Inferior parietal cortex (tissue), 1 donor: Measurements from ENCODE around the gene MARCKSL1.
A peak's percentile ranks its signal among the peaks of the same experiment; 100 is the strongest.

Experiments
- DNase-seq: peaks from one replicate; pipeline ENCODE4 v3.0.0-alpha.2; 2016; ENCODE audit errors: extremely low spot score

The MARCKSL1 gene

GRCh38 chr1:32352831-32353383 is 16.9 kb upstream of the MARCKSL1 start:
- DNase-seq: no peak

DNA sequence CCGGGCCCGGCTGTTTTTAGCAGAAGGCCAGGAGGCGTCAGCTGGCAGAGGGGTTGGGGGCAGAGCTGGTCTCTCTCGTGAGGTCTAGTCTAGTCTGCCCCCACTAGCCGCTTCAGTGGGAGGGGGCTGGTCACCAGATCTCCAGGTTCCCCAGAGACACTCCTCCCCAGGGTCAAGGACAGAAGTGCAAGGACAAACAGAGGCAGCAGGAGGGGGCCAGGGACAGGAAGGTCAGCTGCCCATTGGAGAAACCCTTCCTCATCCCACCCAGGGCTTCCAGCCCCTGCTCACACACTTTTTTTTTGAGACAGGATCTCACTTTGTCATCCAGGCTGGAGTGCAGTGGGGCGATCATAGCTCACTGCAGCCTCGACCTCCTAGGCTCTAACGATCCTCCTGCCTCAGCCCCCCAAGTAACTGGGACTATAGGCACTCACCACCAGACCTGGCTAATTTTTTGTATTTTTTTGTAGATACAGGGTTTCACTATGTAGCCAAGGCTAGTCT is 16.3 kb upstream of the MARCKSL1 start:
- no peak for DNase-seq

GRCh38 chr1:32351399-32352238 is 15.6 kb upstream of the MARCKSL1 start:
- peak; percentile 82 for DNase-seq

DNA sequence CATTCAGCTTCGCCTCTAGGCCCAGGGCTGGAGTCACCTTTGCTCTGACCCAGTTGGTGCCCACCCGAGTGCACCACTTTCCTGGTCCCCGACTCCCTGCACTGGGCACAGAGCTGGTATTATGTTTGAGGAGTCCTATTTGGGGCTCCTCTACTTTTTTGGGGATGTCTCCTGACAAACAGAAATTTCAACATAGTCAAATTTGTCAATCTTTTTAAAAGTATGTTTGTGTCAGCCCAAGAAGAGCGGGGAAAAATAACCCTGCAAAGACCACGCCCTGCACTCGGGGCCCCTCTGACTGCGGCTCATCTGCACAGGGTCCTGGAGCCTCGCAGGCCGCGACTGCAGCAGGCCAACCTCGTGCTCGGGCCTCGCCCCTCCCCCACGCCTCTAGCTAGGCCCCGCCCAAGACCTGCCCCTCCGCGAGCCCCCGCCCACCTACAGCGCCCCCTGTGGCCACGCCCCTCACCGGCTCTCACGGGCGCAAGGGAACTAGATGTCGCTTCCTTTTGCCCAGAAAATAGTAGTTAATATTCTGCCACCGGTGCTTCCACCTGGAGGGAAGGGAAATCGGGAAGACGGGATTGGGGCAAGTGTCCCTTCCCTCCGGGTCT is 14.9 kb upstream of the MARCKSL1 start:
- DNase-seq: no peak

DNA sequence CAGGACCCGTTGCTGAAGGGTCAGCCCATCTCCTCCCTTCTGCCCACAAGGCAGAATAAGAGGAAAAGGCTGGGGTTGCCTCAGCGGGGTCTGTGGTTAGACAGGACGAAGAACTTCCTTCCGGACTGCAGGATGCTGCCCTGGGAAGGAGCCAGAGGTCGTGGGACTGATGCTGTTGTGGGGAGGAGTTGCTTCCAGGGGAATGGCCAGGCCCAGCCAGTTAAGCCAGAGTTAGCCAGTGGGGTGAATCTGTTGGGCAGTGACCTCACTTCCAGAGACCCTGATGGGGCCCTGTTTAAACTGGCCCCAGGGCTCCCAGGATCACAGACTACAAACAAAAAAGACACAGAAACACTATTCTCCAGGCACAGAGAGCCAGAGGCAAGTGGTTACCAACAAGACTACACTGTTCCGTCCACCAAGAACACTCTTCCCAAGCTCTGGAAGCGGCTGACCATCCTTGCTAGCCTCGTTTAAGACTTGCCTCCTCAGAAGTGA is 13.2 kb upstream of the MARCKSL1 start:
- no peak for DNase-seq

DNA sequence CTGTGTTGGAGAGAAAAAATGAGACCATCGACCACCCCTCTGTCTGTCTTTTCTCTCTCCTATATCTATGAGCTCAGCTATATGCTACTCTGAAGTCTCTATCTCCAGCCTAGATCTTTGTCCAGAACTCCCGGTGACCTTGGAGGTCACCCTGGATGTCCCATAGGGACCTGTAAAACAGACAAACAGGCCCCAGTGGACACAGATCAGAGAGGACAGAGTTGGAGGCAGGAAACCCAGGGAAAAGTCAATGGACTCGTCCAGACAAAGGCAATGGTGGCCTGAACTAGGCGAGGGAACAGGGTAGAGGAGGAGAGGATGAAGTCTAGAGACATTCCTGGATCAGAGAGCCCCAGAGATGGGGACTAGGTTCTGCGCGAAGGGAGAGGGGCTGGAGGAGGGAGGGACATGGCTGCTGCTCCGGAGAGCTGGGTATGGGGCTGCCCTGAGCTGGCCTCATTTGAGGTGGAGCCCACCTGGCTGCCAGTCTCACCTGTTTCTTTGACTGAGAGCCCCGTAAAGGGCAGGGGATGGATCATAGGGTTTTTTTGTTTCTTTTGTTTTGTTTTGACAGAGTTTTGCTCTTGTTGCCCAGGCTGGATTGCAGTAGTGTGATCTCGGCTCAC is 10.6 kb upstream of the MARCKSL1 start:
- DNase-seq: no peak

DNA sequence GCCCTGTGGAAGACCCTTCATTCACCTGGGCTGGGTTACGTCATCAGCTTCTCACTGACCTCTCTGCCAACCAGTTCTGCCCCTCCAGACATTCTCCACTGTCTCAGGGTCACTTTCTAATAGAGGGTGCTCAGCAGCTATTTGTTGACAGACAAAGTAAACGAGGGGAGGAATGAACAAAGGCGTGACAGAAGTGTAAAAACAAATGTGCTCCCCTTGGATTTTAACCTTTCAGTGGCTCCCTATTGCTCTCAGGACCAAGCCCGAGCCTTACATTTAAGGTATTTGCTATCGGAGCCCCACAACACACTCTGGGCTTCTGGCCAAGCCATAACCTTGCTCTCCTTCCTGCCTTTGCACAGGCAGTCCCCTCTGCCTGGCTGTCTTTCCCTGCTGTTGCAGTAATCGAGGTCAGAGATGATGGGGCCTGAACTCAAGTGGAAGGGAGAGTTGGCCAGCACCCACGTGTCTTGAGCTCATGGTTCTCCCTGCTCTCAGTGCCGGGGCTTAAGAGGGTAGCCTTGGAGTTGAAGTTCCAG is 9.3 kb upstream of the MARCKSL1 start:
- no peak for DNase-seq

DNA sequence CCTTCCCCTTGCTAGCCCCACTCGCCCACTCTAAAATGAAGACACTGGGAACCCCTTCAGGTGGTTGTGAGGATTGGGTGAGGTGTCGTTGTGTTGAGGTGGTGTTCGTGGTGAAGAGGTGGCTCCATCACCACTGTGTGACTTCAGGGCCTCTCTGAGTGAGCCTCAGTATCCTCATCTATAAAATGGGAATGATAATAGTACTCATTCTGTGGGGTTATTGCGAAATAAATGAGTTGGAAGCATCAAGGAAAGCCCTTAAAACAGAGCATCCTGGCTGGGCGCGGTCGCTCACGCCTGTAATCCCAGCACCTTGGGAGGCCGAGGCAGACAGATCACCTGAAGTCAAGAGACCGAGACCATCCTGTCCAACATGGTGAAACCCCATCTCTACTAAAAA is 6.7 kb upstream of the MARCKSL1 start:
- no peak for DNase-seq

GRCh38 chr1:32341971-32342370 is 5.9 kb upstream of the MARCKSL1 start:
- DNase-seq: no peak

GRCh38 chr1:32341186-32341757 is 5.2 kb upstream of the MARCKSL1 start:
- DNase-seq: no peak

DNA sequence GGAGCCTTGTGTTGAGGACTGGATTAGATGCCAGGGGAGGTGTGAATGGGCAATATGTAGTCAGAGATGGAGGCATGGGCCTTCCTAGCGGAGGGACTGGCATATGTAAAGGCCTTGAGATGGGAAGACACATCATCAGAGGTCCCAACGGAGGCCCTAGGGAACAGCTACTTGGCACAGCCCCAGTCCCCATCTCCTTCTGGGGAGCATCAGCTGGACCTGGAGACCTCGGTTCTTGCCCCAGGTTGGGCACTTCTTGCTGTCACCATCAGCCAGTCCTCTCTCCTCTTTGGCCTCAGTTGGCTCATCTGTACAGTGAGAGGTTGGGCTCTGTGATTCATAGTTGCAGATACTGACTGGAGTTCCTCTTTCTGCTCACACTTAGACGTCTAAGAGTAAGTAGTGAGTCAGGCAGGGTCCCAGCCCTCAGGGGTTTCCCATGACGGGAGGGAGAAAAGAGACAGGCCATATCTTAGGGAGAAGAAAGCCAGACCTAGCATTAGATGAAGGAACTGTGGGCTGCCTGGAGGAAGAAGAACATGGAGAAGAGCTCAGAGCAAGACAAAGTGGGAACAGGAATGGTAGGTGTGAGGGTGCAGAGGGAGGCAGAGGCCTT is 3.4 kb upstream of the MARCKSL1 start:
- no peak for DNase-seq

DNA sequence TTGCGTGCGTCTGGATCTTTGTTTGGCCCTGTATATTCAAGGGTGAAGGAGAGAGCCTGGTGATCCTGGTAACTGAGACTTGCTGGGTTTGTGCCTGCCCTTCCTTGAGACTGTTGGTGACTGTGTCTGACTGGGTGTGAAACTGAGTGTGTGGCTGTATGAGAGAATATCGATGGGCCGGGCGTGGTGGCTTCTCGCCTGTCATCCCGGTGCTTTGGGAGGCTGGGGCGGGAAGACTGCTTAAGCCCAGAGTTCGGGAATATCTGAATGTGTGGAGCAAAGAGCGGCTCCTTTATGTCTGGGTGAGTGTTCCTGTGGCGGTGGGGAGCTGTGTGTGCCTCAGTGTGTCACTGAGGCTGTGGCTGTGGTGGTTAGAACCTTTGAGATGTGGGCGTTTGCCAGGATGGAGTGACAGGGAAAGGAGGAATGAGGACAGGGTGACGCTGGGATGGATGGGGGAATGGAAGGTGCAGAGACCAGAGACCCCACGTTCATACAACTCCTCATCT is 2.7 kb upstream of the MARCKSL1 start:
- DNase-seq: no peak

DNA sequence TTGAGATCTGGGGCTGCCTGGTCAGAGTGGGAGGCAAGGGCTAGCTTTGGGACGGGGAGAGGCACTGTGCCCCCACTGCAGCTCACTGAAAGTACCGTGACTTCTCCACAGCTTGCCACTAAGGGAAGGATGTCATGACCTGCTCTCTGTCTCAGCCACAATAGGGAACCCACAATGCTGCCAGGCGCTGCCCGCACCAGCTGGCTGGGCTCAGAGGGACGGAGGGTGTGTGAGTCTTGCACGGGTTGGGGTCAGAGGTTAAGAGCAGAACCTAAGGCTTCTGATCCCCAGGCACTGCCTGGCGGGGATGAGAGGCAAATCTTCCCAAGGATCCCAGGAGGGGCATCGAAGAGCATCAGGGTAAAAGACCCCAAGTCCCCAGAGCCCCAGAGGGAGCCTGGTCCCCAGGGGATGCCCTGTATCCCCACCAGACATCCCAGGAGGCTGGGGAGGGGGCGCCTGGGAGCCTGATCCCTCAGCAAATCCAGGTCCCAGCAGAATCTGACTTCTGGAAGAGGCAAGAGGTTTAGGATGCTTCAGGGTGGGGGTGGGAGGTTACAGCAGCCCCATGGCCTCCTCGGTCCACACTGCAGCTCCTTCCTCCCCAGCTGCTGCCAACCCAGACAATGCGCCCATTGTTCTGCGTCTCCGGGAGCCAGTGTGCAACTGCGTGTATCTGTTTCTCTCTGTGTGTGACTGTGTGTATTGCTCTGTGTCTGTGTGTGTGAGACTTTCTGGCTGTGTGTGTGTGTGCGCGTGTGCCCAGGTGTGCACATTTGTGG is 2.0 kb upstream of the MARCKSL1 start:
- DNase-seq: peak; percentile 83

- no peak for DNase-seq
Measured at GRCh38 chr1:32336963-32337675, 1.1 kb upstream of the MARCKSL1 start.

- DNase-seq: no peak
Measured at GRCh38 chr1:32336591-32336932, 529 bp upstream of the MARCKSL1 start.

- DNase-seq: no peak
Measured at GRCh38 chr1:32335535-32335789, 571 bp downstream of the MARCKSL1 start.

GRCh38 chr1:32334864-32335534 is 1.0 kb downstream of the MARCKSL1 start:
- no peak for DNase-seq

DNA sequence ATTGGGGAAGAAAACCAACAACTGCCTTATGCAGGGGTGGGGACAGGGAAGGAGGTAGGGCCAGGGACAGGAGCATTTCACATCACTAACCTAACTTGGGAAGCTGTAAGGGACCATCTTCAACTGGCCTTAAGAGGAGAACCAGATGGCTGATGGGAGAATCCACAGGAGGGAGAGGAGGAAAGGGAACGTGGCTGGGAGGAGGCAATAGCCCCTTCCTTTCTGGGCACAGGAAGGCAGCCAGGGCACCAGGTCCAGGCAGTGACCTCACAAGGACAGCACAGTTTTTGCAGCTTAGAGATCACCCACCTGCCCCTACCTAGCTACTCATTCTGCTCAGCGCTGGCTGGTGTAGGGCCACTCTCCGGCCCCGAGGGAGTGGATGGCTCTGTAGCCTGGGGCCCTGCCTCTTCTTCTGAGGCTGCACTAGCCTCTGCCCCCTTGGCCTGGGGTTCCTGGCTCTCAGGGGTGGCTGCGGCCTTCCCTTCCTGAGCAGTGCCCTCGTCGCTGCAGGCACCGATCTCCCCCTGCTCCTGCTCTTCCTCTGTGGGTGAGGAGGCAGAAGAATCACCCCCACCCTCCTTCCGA is 1.7 kb downstream of the MARCKSL1 start:
- no peak for DNase-seq
